Stomach (tissue), 9 donors: ENCODE measurements around the gene TMEM129. TPM values are rescaled to one million over a fixed set of nuclear protein-coding genes. Genes with fewer than 3 reads are reported as not detected.

ENCODE experiments used
- DNase-seq, 2 donors: peaks; one replicate each; pipeline versions ENCODE4 v3.0.0 to v3.0.0-alpha.2; 2013 to 2019
- H3K27ac ChIP-seq, 5 donors: fragments of 200-600 bp in 4 of 5; sonication (generic) in 4 of 5; one replicate each; pipeline ENCODE4 v1.5.1; 2013 to 2019; ENCODE audit warnings: mild to moderate bottlenecking in 1 of 5, moderate library complexity in 1 of 5
- H3K27me3 ChIP-seq, 3 donors: fragments of 200-600 bp; sonication (generic); one replicate each; pipeline ENCODE4 v1.5.1; 2017 to 2019; ENCODE audit warnings: mixed run types in 1 of 3
- H3K36me3 ChIP-seq, 4 donors: fragments of 200-600 bp; sonication (generic); 1 replicate in 3 of 4; 2 replicates in 1 of 4; pipeline ENCODE4 v1.5.1; 2016 to 2019
- H3K4me1 ChIP-seq, 4 donors: fragments of 200-600 bp; sonication (generic); one replicate each; pipeline ENCODE4 v1.5.1; 2016 to 2019
- H3K4me3 ChIP-seq, 4 donors: fragments of 200-600 bp; sonication (generic) in 3 of 4; one replicate each; pipeline ENCODE4 v1.5.1; 2016 to 2019; ENCODE audit warnings: mild to moderate bottlenecking in 1 of 4
- H3K9me3 ChIP-seq, 4 donors: fragments of 200-600 bp; sonication (generic); one replicate each; pipeline ENCODE4 v1.5.1; 2016 to 2019
- EP300 ChIP-seq: sonication (generic); formaldehyde crosslinking; IDR thresholded peaks from one replicate; pipeline ENCODE4 v1.6.1; 2017; ENCODE audit warnings: antibody characterized with exemption
- POLR2A ChIP-seq, 4 donors: fragments of 450-650 bp; IDR thresholded peaks; one replicate each; pipeline ENCODE4 v1.6.1; 2016; ENCODE audit warnings: antibody characterized with exemption in 4 of 4, control low read depth in 2 of 4, mild to moderate bottlenecking in 1 of 4, moderate library complexity in 1 of 4
- POLR2AphosphoS5 ChIP-seq, 3 donors: sonication (generic); formaldehyde crosslinking; IDR thresholded peaks; one replicate each; pipeline ENCODE4 v1.6.1; 2016; ENCODE audit warnings: antibody characterized with exemption in 3 of 3
- WGBS, 5 donors: extraction: QIAGEN DNeasy Blood & Tissue Kit in 3 of 5; methylation state at CpG; one replicate each; pipeline versions ENCODE4 v1.1.5 to v1.1.7; 2013 to 2018; 5-methylcytosine and 5-hydroxymethylcytosine counted together
- intact Hi-C: fragments of 100-400 bp; cut with DNase I; formaldehyde crosslinking; loops from one replicate; pipeline ENCODE4 v1.15.1; 2023; ENCODE audit warnings: low total_unique reads
- polyA plus RNA-seq, 3 donors: library from polyadenylated mRNA; stranded (reverse); fragments of 200-250 nt; gene quantifications; one replicate each; pipeline ENCODE4 v1.2.3, GENCODE V29; 2013
- total RNA-seq, 5 donors: library from RNA; depleted of rRNA; stranded (reverse); fragments of >200 nt; gene quantifications; one replicate each; pipeline versions ENCODE4 v1.1.0 to v1.2.3, GENCODE V29; 2014 to 2016
- TF ChIP-seq, protein P1 (sequence below), 7 experiments: fragments of 450-650 bp in 4 of 7; fragments of 200-600 bp in 3 of 7; sonication (generic) in 3 of 7; IDR thresholded peaks; one replicate each; pipeline ENCODE4 v1.5.1; 2016 to 2019; ENCODE audit warnings: antibody characterized with exemption in 7 of 7, control low read depth in 2 of 7, mild to moderate bottlenecking in 1 of 7
- donor health status: healthy with polysubstance abuse.
- donor health status: Bipolar disorder and iron deficiency.
- donor health status: healthy.

Gene TMEM129
- total and polyA plus RNA-seq, 8 donors = 9.9 to 171 (median 24.8) TPM

DNA sequence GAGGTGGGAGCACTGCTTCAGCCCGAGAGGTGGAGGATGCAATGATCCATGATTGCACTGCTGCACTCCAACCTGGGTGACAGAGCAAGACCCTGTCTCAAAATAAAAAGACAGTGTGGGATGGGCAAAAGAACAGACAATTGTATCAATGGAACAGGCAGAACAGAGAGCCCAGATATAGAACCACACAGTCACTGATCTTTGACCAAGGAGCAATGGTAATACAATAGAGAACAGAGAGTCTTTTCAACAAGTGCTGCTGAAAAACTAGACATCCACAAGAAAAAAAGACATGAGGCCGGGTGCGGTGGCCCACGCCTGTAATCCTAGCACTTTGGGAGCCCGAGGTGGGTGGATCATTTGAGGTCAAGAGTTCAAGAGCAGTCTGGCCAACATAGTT is 42.9 kb downstream of the TMEM129 start:
- peaks cover 0 to 6% (median 3%) of the 10 kb centered on the region in 4 donors for H3K4me1 ChIP-seq
- no peaks in the 10 kb centered on the region for H3K9me3 ChIP-seq
- TF ChIP-seq POLR2A (IDR thresholded peaks at IDR 0.05) (no peak), POLR2AphosphoS5 (IDR thresholded peaks at IDR 0.05) (no peak), EP300 (no peak)
- TF ChIP-seq, protein P1, sequence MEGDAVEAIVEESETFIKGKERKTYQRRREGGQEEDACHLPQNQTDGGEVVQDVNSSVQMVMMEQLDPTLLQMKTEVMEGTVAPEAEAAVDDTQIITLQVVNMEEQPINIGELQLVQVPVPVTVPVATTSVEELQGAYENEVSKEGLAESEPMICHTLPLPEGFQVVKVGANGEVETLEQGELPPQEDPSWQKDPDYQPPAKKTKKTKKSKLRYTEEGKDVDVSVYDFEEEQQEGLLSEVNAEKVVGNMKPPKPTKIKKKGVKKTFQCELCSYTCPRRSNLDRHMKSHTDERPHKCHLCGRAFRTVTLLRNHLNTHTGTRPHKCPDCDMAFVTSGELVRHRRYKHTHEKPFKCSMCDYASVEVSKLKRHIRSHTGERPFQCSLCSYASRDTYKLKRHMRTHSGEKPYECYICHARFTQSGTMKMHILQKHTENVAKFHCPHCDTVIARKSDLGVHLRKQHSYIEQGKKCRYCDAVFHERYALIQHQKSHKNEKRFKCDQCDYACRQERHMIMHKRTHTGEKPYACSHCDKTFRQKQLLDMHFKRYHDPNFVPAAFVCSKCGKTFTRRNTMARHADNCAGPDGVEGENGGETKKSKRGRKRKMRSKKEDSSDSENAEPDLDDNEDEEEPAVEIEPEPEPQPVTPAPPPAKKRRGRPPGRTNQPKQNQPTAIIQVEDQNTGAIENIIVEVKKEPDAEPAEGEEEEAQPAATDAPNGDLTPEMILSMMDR (IDR thresholded peaks at IDR 0.05) = no peak
- intact Hi-C loops = no loop called here
- no peaks in the 10 kb centered on the region for H3K36me3 ChIP-seq
- no peak overlapping the region for H3K4me3 ChIP-seq
- H3K27me3 ChIP-seq = no peaks in the 10 kb centered on the region
- WGBS, 5 donors = 72 to 86% (median 79%) methylated on average over 5 of the region's 5 CpGs
- no peak for DNase-seq
- no peak overlapping the region for H3K27ac ChIP-seq

DNA sequence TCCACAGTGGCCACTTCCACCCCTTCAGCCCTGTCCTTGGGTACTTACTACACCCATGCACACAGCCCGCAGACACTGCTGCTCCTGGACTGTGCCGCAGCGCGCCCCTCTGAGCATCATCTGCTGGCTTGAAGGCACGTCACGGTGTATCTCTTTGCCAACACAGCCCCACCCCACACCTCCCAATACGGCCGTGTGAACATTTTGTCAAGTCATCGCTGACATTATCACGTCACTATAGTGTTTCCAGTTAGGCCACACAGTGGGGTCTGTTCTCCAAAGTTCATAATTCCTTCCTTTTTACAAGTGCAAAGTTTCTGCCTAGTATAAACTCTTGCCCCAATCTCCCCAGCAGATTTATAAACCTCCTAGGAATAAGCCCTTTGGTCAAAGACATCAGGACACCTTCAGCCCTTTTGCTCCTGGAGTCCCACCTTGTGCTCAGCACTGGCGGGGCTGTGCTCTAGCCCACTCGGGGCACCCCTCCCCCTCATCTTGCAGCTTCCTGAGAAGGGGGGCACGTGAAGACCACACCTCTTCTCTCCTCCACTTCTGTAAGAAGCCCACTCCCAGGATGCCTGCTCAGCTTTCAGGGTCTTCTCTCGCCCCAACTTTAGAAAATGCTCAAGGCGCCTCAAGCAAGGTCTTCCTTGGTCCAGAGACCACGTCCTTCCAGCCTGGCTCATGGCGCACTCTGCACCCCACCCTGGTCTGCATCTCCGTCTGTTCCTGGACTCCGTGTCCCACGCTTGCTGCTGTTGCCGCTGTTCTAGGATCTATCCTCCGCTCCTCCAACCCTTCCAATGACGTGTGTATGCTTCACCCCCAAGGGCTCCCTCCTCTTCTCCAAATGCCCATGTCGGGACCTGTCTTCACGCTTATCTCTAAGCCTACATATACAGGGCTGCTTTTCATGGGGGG is 44.3 kb downstream of the TMEM129 start:
- Histone ChIP-seq H3K36me3 (no peaks in the 10 kb centered on the region), H3K4me3 (no peak overlapping the region), H3K4me1 (no peaks in the 10 kb centered on the region), H3K27me3 (no peaks in the 10 kb centered on the region), H3K9me3 (no peaks in the 10 kb centered on the region), H3K27ac (no peak overlapping the region)
- no peak for TF ChIP-seq POLR2AphosphoS5 (IDR thresholded peaks at IDR 0.05)
- TF ChIP-seq, protein P1 (IDR thresholded peaks at IDR 0.05) = no peak
- TF ChIP-seq EP300 = no peak
- TF ChIP-seq POLR2A (IDR thresholded peaks at IDR 0.05) = no peak
- 74 to 82% (median 78%) methylated on average over 24 to 25 of the region's 25 CpGs for WGBS, 5 donors
- intact Hi-C loops = no loop called here
- DNase-seq = no peak

DNA sequence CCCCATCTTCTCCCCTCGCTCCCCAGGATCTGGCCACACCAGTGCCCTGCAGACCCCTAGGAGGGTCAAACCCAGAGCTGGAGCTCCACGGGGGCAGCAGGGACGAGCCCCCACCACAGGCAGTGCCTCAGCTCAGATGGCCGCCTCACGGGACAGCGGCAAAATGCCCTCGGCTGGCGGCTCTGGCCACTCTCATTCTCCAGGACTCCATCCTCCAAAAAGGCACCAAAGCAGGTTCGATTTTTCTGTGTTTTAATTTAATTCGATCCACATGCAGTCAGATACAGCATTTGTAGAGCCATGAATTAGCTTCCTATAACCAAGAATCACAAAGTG is 45.4 kb downstream of the TMEM129 start:
- Histone ChIP-seq H3K36me3 (no peaks in the 10 kb centered on the region), H3K9me3 (no peaks in the 10 kb centered on the region), H3K27ac (no peak overlapping the region), H3K4me1 (no peaks in the 10 kb centered on the region), H3K27me3 (no peaks in the 10 kb centered on the region), H3K4me3 (no peak overlapping the region)
- intact Hi-C loops = no loop called here
- TF ChIP-seq POLR2A (IDR thresholded peaks at IDR 0.05) = no peak
- TF ChIP-seq EP300 = no peak
- TF ChIP-seq, protein P1 (IDR thresholded peaks at IDR 0.05) = no peak
- no peak for TF ChIP-seq POLR2AphosphoS5 (IDR thresholded peaks at IDR 0.05)
- no peak for DNase-seq
- WGBS, 5 donors = 79 to 83% (median 81%) methylated on average over 8 to 10 of the region's 10 CpGs

DNA sequence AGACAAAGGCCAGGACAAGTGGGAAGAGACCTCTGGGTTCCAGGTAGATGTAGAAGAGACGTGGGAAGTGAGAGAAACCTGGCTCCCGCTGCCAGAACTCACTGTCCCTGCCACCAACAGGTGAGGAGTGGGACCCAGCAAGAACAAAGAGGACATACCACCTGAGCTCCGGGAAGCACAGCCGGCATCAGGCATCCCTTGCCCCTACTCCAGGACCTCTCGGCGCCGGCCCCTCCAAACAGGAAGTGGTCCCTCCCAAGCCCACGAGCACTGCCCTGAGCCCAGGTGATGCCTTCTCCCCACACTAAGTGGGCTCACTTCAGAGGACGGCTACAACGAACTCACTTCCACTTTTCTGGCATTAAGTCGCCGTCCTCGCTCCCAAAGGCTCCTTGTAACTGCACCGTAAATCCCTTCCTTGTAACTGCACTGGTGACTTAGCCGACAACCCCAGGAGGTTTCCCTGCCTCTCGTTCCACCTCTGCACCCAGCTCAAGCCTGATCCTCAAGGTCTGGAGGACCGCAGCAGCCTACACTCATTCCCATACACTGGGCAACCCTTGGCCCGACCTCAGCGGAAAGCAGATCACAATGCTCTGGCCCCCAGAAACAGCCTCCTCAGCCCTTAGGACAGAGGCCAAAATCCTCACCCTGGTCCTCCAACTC is 45.9 kb downstream of the TMEM129 start:
- no peaks in the 10 kb centered on the region for H3K9me3 ChIP-seq
- H3K27ac ChIP-seq = no peak overlapping the region
- no peak overlapping the region for H3K4me3 ChIP-seq
- intact Hi-C loops = no loop called here
- H3K36me3 ChIP-seq = no peaks in the 10 kb centered on the region
- TF ChIP-seq POLR2A (IDR thresholded peaks at IDR 0.05) (no peak), POLR2AphosphoS5 (IDR thresholded peaks at IDR 0.05) (no peak), EP300 (no peak)
- TF ChIP-seq, protein P1 (IDR thresholded peaks at IDR 0.05) = no peak
- H3K4me1 ChIP-seq = no peaks in the 10 kb centered on the region
- H3K27me3 ChIP-seq = no peaks in the 10 kb centered on the region
- no peak for DNase-seq
- WGBS, 5 donors = 82 to 85% (median 84%) methylated on average over 19 of the region's 19 CpGs
